ENCODE results near the gene GKN2. TPM values are rescaled to one million over a fixed set of nuclear protein-coding genes. Genes with fewer than 3 reads are reported as not detected.

Gene GKN2
- total and polyA plus RNA-seq, 9 of the 15 experiments (the other 6 are each of a cell fraction or from before 2014, with no cell fraction given) = not detected

- no peak for TF ChIP-seq RBM39 (optimal IDR thresholded peaks at IDR 0.05; ENCODE audit: low read depth, low read length)
- no peak for TF ChIP-seq ZNF23 (CRISPR knock-in tag; IDR thresholded peaks at IDR 0.05)
- TF ChIP-seq HEY1 (CRISPR knock-in tag; IDR thresholded peaks at IDR 0.05; ENCODE audit: borderline replicate concordance) = no peak
- TF ChIP-seq, protein P1, sequence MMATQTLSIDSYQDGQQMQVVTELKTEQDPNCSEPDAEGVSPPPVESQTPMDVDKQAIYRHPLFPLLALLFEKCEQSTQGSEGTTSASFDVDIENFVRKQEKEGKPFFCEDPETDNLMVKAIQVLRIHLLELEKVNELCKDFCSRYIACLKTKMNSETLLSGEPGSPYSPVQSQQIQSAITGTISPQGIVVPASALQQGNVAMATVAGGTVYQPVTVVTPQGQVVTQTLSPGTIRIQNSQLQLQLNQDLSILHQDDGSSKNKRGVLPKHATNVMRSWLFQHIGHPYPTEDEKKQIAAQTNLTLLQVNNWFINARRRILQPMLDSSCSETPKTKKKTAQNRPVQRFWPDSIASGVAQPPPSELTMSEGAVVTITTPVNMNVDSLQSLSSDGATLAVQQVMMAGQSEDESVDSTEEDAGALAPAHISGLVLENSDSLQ (IDR thresholded peaks at IDR 0.05) = no peak
- no peak for TF ChIP-seq ZNF146 (CRISPR knock-in tag; IDR thresholded peaks at IDR 0.05; ENCODE audit: unreplicated experiment)
- peak; percentile 31 for TF ChIP-seq CXXC5 (CRISPR knock-in tag; IDR thresholded peaks at IDR 0.05)
- TF ChIP-seq ZBTB1 (CRISPR knock-in tag; IDR thresholded peaks at IDR 0.05; ENCODE audit: borderline replicate concordance, low read depth) = no peak
- peak; percentile 37 for TF ChIP-seq NCOR1 (IDR thresholded peaks at IDR 0.05)
- no peak for TF ChIP-seq RB1 (IDR thresholded peaks at IDR 0.05; ENCODE audit: low read depth)
- no peak for TF ChIP-seq CREB1 (IDR thresholded peaks at IDR 0.05)
- no peak for TF ChIP-seq CREB1 (CRISPR knock-in tag; IDR thresholded peaks at IDR 0.05)
- no peak; the same call in 1 of the 2 replicates for TF ChIP-seq PTRF (tag; IDR thresholded peaks at IDR 0.05)
- TF ChIP-seq CSDE1 (IDR thresholded peaks at IDR 0.05) = no peak
- TF ChIP-seq POLR2AphosphoS2 (IDR thresholded peaks at IDR 0.05; ENCODE audit: low read length) = no peak
- TF ChIP-seq ZFP30 (CRISPR knock-in tag; IDR thresholded peaks at IDR 0.05; ENCODE audit: borderline replicate concordance) = no peak
- TF ChIP-seq HMG20A (CRISPR knock-in tag; conservative IDR thresholded peaks at IDR 0.05) = no peak
- no peak for TF ChIP-seq KAT2B (IDR thresholded peaks at IDR 0.05; ENCODE audit: low read depth, low read length)
- TF ChIP-seq RNF2 (IDR thresholded peaks at IDR 0.05) = peak; percentile 80
- TF ChIP-seq KLF1 (tag; IDR thresholded peaks at IDR 0.05) = no peak; the same call in none of the 2 replicates
- TF ChIP-seq ILF3 (IDR thresholded peaks at IDR 0.05; ENCODE audit: borderline replicate concordance) = no peak
- TF ChIP-seq, protein P2, sequence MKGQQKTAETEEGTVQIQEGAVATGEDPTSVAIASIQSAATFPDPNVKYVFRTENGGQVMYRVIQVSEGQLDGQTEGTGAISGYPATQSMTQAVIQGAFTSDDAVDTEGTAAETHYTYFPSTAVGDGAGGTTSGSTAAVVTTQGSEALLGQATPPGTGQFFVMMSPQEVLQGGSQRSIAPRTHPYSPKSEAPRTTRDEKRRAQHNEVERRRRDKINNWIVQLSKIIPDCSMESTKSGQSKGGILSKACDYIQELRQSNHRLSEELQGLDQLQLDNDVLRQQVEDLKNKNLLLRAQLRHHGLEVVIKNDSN (CRISPR knock-in tag; IDR thresholded peaks at IDR 0.05) = 0 out of 2 replicates have a peak, but pooled peaks have one; percentile 35
- TF ChIP-seq HDGF (IDR thresholded peaks at IDR 0.05) = no peak
- TF ChIP-seq NFRKB (IDR thresholded peaks at IDR 0.05; ENCODE audit: low read depth) = 0 out of 2 replicates have a peak, but pooled peaks have one; percentile 27
- TF ChIP-seq RFX1 (IDR thresholded peaks at IDR 0.05) = no peak
- peak; percentile 76 for TF ChIP-seq ARID1B (IDR thresholded peaks at IDR 0.05)
- no peak for TF ChIP-seq ZNF444 (CRISPR knock-in tag; IDR thresholded peaks at IDR 0.05)
- TF ChIP-seq, protein P3, sequence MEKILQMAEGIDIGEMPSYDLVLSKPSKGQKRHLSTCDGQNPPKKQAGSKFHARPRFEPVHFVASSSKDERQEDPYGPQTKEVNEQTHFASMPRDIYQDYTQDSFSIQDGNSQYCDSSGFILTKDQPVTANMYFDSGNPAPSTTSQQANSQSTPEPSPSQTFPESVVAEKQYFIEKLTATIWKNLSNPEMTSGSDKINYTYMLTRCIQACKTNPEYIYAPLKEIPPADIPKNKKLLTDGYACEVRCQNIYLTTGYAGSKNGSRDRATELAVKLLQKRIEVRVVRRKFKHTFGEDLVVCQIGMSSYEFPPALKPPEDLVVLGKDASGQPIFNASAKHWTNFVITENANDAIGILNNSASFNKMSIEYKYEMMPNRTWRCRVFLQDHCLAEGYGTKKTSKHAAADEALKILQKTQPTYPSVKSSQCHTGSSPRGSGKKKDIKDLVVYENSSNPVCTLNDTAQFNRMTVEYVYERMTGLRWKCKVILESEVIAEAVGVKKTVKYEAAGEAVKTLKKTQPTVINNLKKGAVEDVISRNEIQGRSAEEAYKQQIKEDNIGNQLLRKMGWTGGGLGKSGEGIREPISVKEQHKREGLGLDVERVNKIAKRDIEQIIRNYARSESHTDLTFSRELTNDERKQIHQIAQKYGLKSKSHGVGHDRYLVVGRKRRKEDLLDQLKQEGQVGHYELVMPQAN (IDR thresholded peaks at IDR 0.05; ENCODE audit: borderline replicate concordance) = no peak
- TF ChIP-seq HNRNPL (IDR thresholded peaks at IDR 0.05; ENCODE audit: low read depth, low read length) = no peak
- TF ChIP-seq THRAP3 (IDR thresholded peaks at IDR 0.05; ENCODE audit: borderline replicate concordance) = no peak
- TF ChIP-seq TAL1 (IDR thresholded peaks at IDR 0.05) = no peak
- no peak for TF ChIP-seq TARDBP (IDR thresholded peaks at IDR 0.05)
- TF ChIP-seq TSC22D4 (tag; IDR thresholded peaks at IDR 0.05) = no peak
Measured at GRCh38 chr2:68908392-68908970, 44.2 kb downstream of the GKN2 start (continued).

Measured in K562 (cell line).